ENCODE data around the gene CPOX. TPM values are rescaled to one million over a fixed set of nuclear protein-coding genes. Genes with fewer than 3 reads are reported as not detected.
"Not testable (repeated sequence)": the region's sequence is repeated elsewhere in the genome, so short reads cannot be mapped to it uniquely, and the experiment has no call there.

CPOX gene
- 10 to 100 TPM; 19.0 to 36.4 (median 23.4) TPM for total RNA-seq

- TF ChIP-seq EP300 (IDR thresholded peaks at IDR 0.05) (peak in 1 of 2 donors; percentile 88), POLR2A (IDR thresholded peaks at IDR 0.05) (peak in 1 of 2 donors; percentile 56)
- TF ChIP-seq, protein P1, sequence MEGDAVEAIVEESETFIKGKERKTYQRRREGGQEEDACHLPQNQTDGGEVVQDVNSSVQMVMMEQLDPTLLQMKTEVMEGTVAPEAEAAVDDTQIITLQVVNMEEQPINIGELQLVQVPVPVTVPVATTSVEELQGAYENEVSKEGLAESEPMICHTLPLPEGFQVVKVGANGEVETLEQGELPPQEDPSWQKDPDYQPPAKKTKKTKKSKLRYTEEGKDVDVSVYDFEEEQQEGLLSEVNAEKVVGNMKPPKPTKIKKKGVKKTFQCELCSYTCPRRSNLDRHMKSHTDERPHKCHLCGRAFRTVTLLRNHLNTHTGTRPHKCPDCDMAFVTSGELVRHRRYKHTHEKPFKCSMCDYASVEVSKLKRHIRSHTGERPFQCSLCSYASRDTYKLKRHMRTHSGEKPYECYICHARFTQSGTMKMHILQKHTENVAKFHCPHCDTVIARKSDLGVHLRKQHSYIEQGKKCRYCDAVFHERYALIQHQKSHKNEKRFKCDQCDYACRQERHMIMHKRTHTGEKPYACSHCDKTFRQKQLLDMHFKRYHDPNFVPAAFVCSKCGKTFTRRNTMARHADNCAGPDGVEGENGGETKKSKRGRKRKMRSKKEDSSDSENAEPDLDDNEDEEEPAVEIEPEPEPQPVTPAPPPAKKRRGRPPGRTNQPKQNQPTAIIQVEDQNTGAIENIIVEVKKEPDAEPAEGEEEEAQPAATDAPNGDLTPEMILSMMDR (IDR thresholded peaks at IDR 0.05), result no peak
- no peaks in the 10 kb centered on the region for H3K9me3 ChIP-seq
- peak; percentile 75 to 81 for DNase-seq (ENCODE audit: low spot score in 2 of 2)
- H3K27me3 ChIP-seq, result no peaks in the 10 kb centered on the region
- H3K36me3 ChIP-seq, result peaks cover 0 to 21% (median 0%) of the 10 kb centered on the region in 3 donors
- 0% methylated on average over 34 to 74 of the region's 84 CpGs for WGBS, 2 donors
- H3K4me3 ChIP-seq, result peak within 1 kb of the TSS; percentile 54 to 96 (median 74)
- peaks cover 0 to 38% (median 8%) of the 10 kb centered on the region in 4 donors for H3K4me1 ChIP-seq
- peak within 1 kb of the TSS; percentile 75 to 95 (median 88) for H3K27ac ChIP-seq
Measured at GRCh38 chr3:98593046-98593936, at the start of gene CPOX. CPOX (minus strand) TSS chr3:98593611; CDS start chr3:98593504, 107 bp downstream.

GRCh38 chr3:98642769-98643168, 49.4 kb upstream of the CPOX start:
- H3K36me3 ChIP-seq; H3K4me1 ChIP-seq; DNase-seq (ENCODE audit: low spot score in 2 of 2); H3K27me3 ChIP-seq; H3K4me3 ChIP-seq; H3K27ac ChIP-seq: not testable (repeated sequence)
- peaks cover 0 to 13% (median 0%) of the 10 kb centered on the region in 4 donors for H3K9me3 ChIP-seq
- 85 to 93% methylated on average over 9 of the region's 9 CpGs for WGBS, 2 donors

- not testable (repeated sequence) for H3K4me1 ChIP-seq; H3K27ac ChIP-seq; DNase-seq (ENCODE audit: low spot score in 2 of 2); H3K36me3 ChIP-seq; H3K27me3 ChIP-seq; H3K4me3 ChIP-seq
- H3K9me3 ChIP-seq, result peaks cover 0 to 13% (median 0%) of the 10 kb centered on the region in 4 donors
- 62 to 78% methylated on average over 2 of the region's 2 CpGs for WGBS, 2 donors
Measured at GRCh38 chr3:98641756-98642155, 48.3 kb upstream of the CPOX start.

DNA sequence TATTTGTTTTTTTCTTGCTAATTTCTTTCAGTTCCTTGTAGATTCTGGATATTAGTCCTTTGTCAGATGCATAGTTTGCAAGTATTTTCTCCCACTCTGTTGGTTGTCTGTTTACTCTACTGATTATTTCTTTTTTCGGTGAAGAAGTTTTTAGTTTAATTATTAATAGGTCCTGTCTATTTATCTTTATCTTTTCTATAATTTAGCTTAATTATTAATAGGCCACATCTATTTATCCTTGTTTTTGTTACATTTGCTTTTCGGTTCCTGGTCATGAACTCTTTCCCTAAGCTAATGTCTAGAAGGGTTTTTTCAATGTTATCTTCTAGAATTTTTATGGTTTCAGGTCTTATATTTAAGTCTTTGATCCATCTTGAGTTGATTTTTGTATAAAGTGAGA, 45.1 kb upstream of the CPOX start:
- not testable (repeated sequence) for DNase-seq (ENCODE audit: low spot score in 2 of 2); H3K36me3 ChIP-seq; H3K27ac ChIP-seq; H3K4me3 ChIP-seq; H3K4me1 ChIP-seq; H3K27me3 ChIP-seq
- peaks cover 0 to 13% (median 0%) of the 10 kb centered on the region in 4 donors for H3K9me3 ChIP-seq
- whole genome bisulfite sequencing, 2 donors, result 94 to 99% methylated on average over 2 of the region's 2 CpGs

DNA sequence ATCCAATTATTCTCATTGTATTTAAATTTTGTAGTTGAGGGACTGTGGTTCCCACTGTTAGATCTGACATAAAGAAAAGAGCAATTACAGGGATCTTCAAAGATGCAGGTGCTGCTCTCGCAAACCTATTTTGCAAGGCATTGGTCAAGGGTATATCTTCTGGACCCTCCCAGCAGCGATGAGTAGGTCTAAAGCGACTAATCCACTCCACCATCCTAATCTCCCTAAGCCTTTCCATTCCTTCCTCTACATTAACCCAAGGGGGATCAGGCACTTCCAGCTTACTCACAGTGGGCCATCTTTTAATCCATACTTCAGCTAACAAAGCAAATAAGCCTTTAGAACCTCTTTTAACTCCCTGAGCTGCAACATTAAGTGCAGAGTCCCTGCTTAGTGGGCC, 37.0 kb upstream of the CPOX start:
- TF ChIP-seq EP300 (IDR thresholded peaks at IDR 0.05) (no peak), POLR2A (IDR thresholded peaks at IDR 0.05) (no peak)
- TF ChIP-seq, protein P1 (IDR thresholded peaks at IDR 0.05), result no peak
- no peaks in the 10 kb centered on the region for H3K4me1 ChIP-seq
- H3K27me3 ChIP-seq, result no peaks in the 10 kb centered on the region
- no peaks in the 10 kb centered on the region for H3K36me3 ChIP-seq
- DNase-seq (ENCODE audit: low spot score in 2 of 2), result no peak
- no peak overlapping the region for H3K27ac ChIP-seq
- no peaks in the 10 kb centered on the region for H3K9me3 ChIP-seq
- WGBS, 2 donors, result 92 to 95% methylated on average over 3 of the region's 3 CpGs
- no peak overlapping the region for H3K4me3 ChIP-seq

DNA sequence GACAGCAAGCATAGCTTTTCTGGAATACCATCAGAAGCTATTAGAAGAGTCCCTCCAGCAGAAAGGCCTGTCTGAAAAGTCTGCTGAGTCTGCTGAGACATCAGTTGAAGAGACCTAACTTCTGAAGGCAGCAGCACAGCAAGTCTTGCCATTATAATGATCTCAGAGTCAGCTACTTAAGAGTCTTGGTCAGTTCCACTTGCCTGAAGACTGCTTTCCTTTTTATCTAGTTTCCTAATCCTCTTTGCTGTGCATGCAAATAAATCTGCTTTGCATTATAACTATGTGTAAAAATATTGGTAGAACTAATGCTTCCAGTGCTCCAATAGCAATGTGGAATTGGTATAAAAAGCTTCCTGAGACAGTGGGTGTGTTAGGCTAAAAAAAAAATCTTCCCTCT, 34.9 kb upstream of the CPOX start:
- H3K36me3 ChIP-seq, result no peaks in the 10 kb centered on the region
- no peak overlapping the region for H3K4me3 ChIP-seq
- no peak overlapping the region for H3K27ac ChIP-seq
- no peaks in the 10 kb centered on the region for H3K27me3 ChIP-seq
- no peaks in the 10 kb centered on the region for H3K4me1 ChIP-seq
- DNase-seq (ENCODE audit: low spot score in 2 of 2), result no peak
- TF ChIP-seq, protein P1 (IDR thresholded peaks at IDR 0.05), result no peak
- TF ChIP-seq POLR2A (IDR thresholded peaks at IDR 0.05) (no peak), EP300 (IDR thresholded peaks at IDR 0.05) (no peak)
- no peaks in the 10 kb centered on the region for H3K9me3 ChIP-seq

All from tibial nerve (tissue), 4 donors.